Measurements from ENCODE around the gene ZFP57. TPM values are rescaled to one million over a fixed set of nuclear protein-coding genes. Genes with fewer than 3 reads are reported as not detected.

ZFP57 gene
- total RNA-seq, 1 donor from 2014 or later = 5.5 TPM

DNA sequence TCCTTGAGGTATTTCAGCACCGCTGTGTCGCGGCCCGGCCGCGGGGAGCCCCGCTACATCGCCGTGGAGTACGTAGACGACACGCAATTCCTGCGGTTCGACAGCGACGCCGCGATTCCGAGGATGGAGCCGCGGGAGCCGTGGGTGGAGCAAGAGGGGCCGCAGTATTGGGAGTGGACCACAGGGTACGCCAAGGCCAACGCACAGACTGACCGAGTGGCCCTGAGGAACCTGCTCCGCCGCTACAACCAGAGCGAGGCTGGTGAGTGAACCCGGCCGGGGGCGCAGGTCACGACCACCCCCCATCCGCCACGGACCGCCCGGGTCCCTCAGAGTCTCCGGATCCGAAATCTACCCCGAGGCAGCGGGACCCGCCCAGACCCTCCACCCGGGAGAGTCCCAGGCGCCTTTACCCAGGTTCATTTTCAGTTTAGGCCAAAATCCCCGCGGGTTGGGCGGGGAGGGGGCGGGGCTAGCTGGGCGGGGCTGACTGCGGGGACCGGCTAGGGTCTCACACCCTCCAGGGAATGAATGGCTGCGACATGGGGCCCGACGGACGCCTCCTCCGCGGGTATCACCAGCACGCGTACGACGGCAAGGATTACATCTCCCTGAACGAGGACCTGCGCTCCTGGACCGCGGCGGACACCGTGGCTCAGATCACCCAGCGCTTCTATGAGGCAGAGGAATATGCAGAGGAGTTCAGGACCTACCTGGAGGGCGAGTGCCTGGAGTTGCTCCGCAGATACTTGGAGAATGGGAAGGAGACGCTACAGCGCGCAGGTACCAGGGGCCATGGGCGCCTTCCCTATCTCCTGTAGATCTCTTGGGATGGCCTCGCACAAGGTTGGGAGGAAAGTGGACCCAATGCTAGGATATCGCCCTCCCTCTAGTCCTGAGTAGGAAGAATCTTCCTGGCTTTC lies 43.0 kb upstream of the ZFP57 start:
- ChIA-PET CTCF (interaction anchor here (1.0 kb wide), 1 partner anchor 13 kb away, joined by 3 read pairs; no protein-coding TSS in a partner anchor), POLR2A (interaction anchor here (0.6 to 2.4 kb wide), 7 partner anchors 10 to 241 kb away, joined by 3 to 11 read pairs (median 4); no protein-coding TSS in a partner anchor)
- H3K36me3 Mint-ChIP-seq (ENCODE audit: low read depth) = peaks cover 58% of the 10 kb centered on the region
- peak; percentile 59 for ATAC-seq (ENCODE audit: low read depth)
- H3K9me3 Mint-ChIP-seq = no peaks in the 10 kb centered on the region
- H3K27me3 Mint-ChIP-seq = no peaks in the 10 kb centered on the region
- TF ChIP-seq, protein P1, sequence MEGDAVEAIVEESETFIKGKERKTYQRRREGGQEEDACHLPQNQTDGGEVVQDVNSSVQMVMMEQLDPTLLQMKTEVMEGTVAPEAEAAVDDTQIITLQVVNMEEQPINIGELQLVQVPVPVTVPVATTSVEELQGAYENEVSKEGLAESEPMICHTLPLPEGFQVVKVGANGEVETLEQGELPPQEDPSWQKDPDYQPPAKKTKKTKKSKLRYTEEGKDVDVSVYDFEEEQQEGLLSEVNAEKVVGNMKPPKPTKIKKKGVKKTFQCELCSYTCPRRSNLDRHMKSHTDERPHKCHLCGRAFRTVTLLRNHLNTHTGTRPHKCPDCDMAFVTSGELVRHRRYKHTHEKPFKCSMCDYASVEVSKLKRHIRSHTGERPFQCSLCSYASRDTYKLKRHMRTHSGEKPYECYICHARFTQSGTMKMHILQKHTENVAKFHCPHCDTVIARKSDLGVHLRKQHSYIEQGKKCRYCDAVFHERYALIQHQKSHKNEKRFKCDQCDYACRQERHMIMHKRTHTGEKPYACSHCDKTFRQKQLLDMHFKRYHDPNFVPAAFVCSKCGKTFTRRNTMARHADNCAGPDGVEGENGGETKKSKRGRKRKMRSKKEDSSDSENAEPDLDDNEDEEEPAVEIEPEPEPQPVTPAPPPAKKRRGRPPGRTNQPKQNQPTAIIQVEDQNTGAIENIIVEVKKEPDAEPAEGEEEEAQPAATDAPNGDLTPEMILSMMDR (IDR thresholded peaks at IDR 0.05) = no peak
- H3K4me1 Mint-ChIP-seq = peaks cover 66% of the 10 kb centered on the region
- intact Hi-C loops (cut with micrococcal nuclease) = loop anchor here (5.0 kb wide), 3 partner anchors 72 to 343 kb away; partner anchors contain the start of genes HLA-A and PPP1R11
- H3K4me3 Mint-ChIP-seq = peak overlapping the region; percentile 94
- peak; percentile 65 for DNase-seq
- peak overlapping the region; percentile 98 for H3K27ac Mint-ChIP-seq

DNA sequence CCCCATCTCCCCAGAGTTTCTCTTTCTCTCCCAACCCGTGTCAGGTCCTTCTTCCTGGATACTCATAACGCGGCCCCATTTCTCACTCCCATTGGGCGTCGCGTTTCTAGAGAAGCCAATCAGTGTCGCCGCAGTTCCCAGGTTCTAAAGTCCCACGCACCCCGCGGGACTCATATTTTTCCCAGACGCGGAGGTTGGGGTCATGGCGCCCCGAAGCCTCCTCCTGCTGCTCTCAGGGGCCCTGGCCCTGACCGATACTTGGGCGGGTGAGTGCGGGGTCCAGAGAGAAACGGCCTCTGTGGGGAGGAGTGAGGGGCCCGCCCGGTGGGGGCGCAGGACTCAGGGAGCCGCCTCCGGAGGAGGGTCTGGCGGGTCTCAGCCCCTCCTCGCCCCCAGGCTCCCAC lies 42.3 kb upstream of the ZFP57 start, which contains the start of gene HLA-F:
Gene HLA-F, plus strand, starts transcription at position 173 of the 404 bp plus-strand sequence. Its CDS starts 30 bp downstream, at position 203.
- peak within 1 kb of the TSS; percentile 98 for H3K27ac Mint-ChIP-seq
- peaks cover 61% of the 10 kb centered on the region for H3K4me1 Mint-ChIP-seq
- no peaks in the 10 kb centered on the region for H3K27me3 Mint-ChIP-seq
- TF ChIP-seq, protein P1 (IDR thresholded peaks at IDR 0.05) = no peak
- no peaks in the 10 kb centered on the region for H3K9me3 Mint-ChIP-seq
- DNase-seq = peak; percentile 76
- peak; percentile 89 for ATAC-seq (ENCODE audit: low read depth)
- intact Hi-C loops (cut with micrococcal nuclease) = loop anchor here (5.0 kb wide), 3 partner anchors 71 to 344 kb away; partner anchors contain the start of genes HLA-A and PPP1R11
- POLR2A ChIA-PET = interaction anchor here (0.8 to 2.4 kb wide), 8 partner anchors 10 to 42 kb away, joined by 3 to 12 read pairs (median 6); no protein-coding TSS in a partner anchor
- H3K36me3 Mint-ChIP-seq (ENCODE audit: low read depth) = peaks cover 52% of the 10 kb centered on the region
- CTCF ChIA-PET = interaction anchor here (1.0 kb wide), 1 partner anchor 13 kb away, joined by 3 read pairs; no protein-coding TSS in a partner anchor
- H3K4me3 Mint-ChIP-seq = peak within 1 kb of the TSS; percentile 94

DNA sequence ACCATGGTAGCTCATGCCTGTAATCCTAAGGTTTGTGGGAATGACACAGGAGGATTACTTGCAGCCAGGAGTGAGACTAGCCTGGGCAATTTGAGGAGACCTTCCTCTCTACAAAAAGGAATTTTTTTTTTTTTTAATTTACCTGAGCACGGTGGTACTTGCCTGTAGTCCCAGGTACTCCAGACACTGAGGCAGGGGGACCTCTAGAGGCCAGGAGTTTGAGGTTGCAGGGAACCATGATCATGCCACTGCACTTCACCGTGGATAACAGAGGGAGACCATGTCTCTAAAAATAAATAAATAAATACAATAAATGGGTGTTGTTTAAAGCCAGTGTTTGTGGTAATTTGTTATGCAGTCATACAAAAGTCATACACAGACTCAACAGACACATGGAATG lies 39.9 kb upstream of the ZFP57 start:
- intact Hi-C loops (cut with micrococcal nuclease) = loop anchor here (5.0 kb wide), 3 partner anchors 69 to 346 kb away; partner anchors contain the start of genes HLA-A and PPP1R11
- ChIA-PET POLR2A (no interaction called here), CTCF (interaction anchor here (0.7 kb wide), 2 partner anchors 8 to 68 kb away, joined by 4 to 6 read pairs; no protein-coding TSS in a partner anchor)
- Mint-ChIP-seq H3K27me3 (no peaks in the 10 kb centered on the region), H3K4me3 (no peak overlapping the region), H3K4me1 (peaks cover 36% of the 10 kb centered on the region), H3K36me3 (ENCODE audit: low read depth) (peaks cover 28% of the 10 kb centered on the region), H3K9me3 (no peaks in the 10 kb centered on the region), H3K27ac (no peak overlapping the region)
- DNase-seq = no peak
- ATAC-seq (ENCODE audit: low read depth) = no peak
- TF ChIP-seq, protein P1 (IDR thresholded peaks at IDR 0.05) = no peak

DNA sequence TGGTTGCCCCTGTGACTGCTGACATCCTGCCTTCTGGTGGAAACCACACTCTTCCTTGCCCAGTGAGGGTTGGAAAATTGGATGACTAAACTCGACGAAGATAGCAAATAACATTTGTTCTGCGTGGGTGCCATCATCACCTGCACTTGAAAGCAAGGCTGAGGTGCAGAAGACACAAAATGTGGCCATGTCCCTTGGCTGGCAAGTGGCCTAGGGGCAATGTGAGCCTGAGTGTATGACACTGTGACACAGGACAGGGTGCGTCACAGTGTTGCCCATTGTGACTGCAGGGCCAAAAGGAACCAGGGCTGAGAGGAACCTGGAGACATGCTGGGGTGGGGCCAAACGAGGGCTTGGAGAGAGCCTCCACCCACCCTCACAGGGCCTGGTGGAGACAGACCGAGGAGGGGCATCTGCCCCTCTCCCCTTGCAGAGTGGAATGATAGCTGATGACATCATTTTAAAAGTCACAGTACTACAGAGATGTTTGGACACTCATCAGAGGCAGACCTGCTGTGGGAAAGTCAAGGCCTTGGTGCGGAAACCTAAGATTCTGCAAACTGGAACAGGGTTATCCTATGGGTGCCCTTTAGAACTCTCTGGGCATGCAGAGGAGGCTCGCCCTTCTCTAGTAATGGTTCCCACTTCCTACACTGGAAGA lies 29.5 kb upstream of the ZFP57 start:
- no peaks in the 10 kb centered on the region for H3K27me3 Mint-ChIP-seq
- no peak overlapping the region for H3K4me3 Mint-ChIP-seq
- ChIA-PET CTCF (interaction anchor here (2.1 kb wide), 1 partner anchor 28 kb away, joined by 5 read pairs; no protein-coding TSS in a partner anchor), POLR2A (no interaction called here)
- DNase-seq (no peak), ATAC-seq (ENCODE audit: low read depth) (no peak)
- TF ChIP-seq, protein P1 (IDR thresholded peaks at IDR 0.05) = no peak
- no peaks in the 10 kb centered on the region for H3K9me3 Mint-ChIP-seq
- intact Hi-C loops (cut with micrococcal nuclease) = no loop called here
- no peaks in the 10 kb centered on the region for H3K36me3 Mint-ChIP-seq (ENCODE audit: low read depth)
- peaks cover 20% of the 10 kb centered on the region for H3K4me1 Mint-ChIP-seq
- no peak overlapping the region for H3K27ac Mint-ChIP-seq
